GM21390 (cell line): ENCODE data around the gene PLEKHM2.

ENCODE experiments used
- ATAC-seq: cut with Tn5 transposase; IDR thresholded peaks from one replicate; pipeline ENCODE4 v1.9.1; 2021; ENCODE audit not compliant: unreplicated experiment

Gene PLEKHM2

GRCh38 chr1:15757016-15757543, 73.0 kb downstream of the PLEKHM2 start:
- ATAC-seq = no peak

DNA sequence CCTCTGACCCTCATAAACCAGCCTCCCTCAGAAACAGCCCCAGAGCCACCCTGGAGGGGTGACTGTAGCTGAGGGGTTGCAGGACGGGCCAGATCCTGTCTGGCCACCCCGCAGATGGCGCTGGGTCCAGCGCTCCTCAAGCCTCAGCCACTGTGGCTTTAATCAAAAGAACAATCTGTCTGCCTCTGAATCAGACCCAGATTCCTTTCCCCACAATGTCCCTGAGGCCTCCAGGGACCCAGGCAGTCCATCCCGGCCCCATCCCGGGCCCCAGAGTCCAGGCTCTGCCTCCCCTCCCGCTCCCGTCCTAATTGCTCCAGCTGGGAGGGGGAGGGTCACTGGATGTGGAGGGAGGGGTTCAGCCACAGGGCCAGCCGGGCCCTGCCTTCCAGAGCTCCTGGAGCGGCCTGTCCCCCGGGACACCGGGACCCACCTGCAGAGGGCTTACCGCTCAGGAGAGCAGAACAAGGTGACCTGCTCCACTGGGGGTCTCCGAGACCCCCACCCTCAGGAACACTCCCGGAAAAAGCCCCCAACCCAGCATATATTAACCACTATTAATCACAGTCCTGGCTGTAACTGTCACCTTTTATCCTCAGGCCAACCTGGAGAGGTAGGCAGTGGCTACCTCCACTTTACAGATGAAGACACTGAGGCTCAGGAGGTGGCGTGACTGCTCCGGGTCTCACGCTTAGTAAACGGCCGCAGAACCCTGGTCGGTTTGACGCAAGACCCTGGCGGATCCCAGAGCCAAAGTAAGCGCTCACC, 73.6 kb downstream of the PLEKHM2 start:
- ATAC-seq = no peak

GRCh38 chr1:15758343-15758931, 74.3 kb downstream of the PLEKHM2 start, which contains the start of gene FBLIM1:
FBLIM1 (plus strand) TSS chr1:15758795; CDS start chr1:15764984, 6,189 bp downstream.
- ATAC-seq = no peak

DNA sequence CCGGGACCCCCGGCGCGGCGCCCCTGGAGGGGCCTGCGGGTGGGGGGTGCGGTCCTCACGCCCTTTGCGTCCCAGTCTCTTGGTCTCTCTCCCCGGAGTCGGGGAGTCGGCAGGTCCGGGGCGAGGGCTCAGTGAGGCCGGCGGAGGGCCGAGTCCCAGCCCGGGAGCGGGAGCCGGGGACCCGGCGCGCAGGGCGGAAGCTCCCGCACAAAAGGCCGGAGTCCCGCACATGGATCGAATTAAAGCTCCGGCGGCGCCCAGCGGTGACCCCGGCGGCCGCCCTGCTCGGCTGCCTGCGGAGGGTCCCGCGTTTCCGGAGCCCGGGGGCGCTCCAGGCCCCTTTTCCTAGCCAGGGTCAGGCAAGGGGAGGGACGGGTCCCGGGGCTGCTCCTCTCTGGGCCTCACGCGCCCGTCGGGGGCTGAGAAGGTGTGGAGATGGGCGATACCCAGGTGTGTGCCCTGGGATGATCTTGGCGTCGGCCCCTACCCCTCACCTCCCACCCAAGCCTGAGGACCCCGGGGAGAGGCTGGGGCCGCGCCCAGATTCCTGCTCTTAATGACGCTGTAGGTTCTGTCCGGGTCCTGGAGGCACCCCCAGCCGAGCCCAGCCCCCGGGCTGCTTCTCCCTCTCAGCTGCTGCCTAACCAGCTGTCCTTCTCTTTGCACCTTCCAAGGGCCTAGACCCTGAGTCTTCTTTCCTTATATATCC, 75.0 kb downstream of the PLEKHM2 start:
- no peak for ATAC-seq

GRCh38 chr1:15760520-15761211, 76.5 kb downstream of the PLEKHM2 start:
- no peak for ATAC-seq

DNA sequence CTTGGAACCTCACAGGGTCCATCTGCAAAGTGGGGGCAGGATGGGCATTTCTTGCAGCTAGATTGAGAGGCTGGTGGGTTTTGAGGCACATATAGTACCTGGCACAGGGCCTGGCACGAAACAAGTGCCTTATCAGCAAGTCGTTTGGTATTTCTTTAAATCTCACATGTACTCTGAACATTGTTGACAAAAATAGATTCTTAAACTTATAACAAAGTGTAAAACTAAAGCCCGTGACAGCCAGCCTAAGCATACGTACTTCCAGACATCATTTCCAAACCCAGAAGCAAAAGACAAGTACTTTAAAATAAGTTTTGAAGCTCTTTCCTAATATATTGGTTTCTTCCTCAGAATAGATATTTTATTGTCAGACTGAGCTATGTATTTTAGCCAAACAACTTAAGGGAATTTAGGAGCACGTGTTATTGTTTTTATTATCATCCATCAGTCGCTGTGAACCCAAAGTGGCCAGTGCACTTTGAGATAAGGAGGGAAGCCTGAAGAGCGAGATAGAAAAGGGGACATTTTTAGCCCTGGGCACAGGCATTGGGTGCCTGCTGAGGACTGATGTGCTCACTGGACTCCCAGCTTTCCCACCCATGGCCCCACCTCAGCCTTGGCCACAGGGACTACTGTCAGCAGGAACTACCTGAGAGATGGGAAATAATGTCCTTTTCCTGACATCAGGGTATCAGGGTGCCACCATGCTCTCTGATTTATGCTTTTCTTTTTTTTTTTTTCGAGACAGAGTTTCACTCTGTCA, 77.4 kb downstream of the PLEKHM2 start:
- no peak for ATAC-seq

GRCh38 chr1:15762546-15762945, 78.4 kb downstream of the PLEKHM2 start:
- no peak for ATAC-seq

GRCh38 chr1:15764269-15764764, 80.2 kb downstream of the PLEKHM2 start:
- ATAC-seq = no peak

GRCh38 chr1:15764890-15765289, 80.8 kb downstream of the PLEKHM2 start:
- ATAC-seq = no peak

GRCh38 chr1:15765495-15766194, 81.5 kb downstream of the PLEKHM2 start:
- no peak for ATAC-seq

DNA sequence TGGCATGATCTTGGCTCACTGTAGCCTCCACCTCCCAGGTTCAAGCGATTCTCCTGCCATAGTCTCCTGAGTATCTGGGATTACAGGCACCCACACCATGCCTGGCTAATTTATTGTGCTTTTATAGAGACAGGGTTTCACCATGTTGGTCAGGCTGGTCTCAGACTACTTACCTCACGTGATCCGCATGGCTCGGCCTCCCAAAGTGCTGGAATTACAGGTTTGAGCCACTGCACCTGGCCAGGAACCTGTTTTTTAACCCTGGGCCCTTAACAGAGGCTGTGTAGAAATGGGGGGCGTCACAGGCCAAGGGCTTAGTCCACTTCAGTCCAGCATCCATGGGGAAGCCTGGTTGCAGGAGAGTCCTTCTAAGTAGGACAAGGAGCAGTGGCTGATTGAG, 83.8 kb downstream of the PLEKHM2 start:
- ATAC-seq = no peak

DNA sequence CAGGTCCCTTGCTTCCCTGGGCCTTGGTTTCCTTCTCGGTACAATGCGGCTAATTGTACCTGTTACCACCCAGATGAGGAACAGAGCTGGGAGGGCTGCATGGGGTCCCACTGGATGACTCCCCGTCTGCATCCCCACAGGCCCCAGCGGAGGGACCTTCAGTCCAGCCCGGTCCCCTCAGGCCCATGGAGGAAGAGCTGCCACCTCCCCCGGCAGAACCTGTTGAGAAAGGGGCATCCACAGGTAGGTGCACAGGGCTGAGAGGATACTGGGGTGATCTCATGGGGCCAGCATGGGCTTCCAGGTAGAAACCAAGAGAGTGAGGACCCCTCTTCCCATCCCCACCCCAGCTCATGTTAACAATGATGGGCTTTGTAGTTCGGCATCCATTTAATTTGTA, 84.3 kb downstream of the PLEKHM2 start:
- ATAC-seq = no peak

GRCh38 chr1:15770313-15770962, 86.3 kb downstream of the PLEKHM2 start:
- ATAC-seq = no peak

- no peak for ATAC-seq
Measured at GRCh38 chr1:15771836-15772515, 87.9 kb downstream of the PLEKHM2 start.

- no peak for ATAC-seq
Measured at GRCh38 chr1:15775706-15776105, 91.6 kb downstream of the PLEKHM2 start.

DNA sequence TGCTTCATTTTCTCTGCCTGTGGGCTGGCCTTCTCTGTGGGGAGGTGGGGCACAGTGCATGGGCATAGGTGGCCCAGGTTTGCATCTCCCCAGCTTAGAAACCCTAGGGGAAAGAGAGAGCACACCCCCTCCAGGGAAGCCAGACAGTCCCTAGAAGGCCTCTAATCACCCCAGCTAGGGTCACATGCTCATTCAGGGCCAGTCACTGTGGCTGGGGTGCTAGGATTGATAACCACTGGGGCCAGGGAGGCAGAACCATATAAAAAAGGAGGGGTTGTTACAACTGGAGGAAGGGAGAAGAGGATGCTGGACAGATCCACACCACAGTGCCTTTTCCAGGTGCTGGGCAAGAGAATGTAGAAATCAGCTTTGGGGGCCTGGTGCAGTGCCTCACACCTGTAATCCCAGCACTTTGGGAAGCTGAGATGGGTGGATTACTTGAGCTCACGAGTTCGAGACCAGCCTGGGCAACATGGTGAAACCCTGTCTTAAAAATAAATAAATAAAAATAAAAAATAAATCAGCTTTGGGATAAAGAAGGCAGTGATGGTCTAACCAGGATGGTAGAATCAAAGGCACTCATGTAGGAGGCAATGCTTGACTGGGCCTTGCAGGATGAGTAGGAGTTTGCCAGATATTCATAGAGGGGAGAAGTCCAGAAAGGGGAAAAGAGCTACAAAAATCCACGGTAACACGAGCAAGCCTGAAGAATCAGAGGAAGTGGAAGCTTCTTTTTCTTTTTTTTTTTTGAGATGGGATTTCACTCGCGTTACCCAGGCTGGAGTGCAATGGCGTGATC, 94.0 kb downstream of the PLEKHM2 start:
- no peak for ATAC-seq
